ENCODE data around the gene RAB19. TPM values are rescaled to one million over a fixed set of nuclear protein-coding genes. Genes with fewer than 3 reads are reported as not detected.

Gene RAB19
- total RNA-seq, 1 experiment from 2014 or later: not detected

DNA sequence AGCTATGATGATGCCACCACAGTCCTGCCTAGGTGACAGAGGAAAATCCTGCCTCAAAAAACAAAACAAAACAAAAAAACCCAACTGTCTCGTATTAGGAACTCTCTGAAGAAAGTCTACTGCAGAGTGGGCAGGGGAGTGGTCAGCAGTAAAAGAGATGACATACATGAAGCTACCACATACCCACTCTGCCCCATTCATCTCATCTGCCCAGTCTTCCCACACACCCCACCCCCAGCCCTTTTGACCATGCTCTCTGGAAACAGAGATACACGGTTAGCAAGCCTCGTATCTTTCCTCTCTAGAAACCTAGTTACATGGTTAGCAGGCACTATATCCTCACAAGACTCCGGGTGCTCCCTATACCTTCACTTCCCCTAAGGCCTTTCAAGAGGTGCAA is 13.8 kb upstream of the RAB19 start:
- DNase-seq (ENCODE audit: low spot score): no peak
- Histone ChIP-seq H3K9me3 (ENCODE audit: low read depth, low read length, poor library complexity, severe bottlenecking) (no peaks in the 10 kb centered on the region), H3K4me1 (ENCODE audit: insufficient read depth, low read length, poor library complexity, severe bottlenecking) (peaks cover 7% of the 10 kb centered on the region), H3K27ac (ENCODE audit: low read depth, low read length, poor library complexity, severe bottlenecking) (no peak overlapping the region), H3K4me3 (ENCODE audit: low read depth, low read length, poor library complexity, severe bottlenecking) (no peak overlapping the region), H3K27me3 (replicated peaks; ENCODE audit: insufficient read depth, low read depth, low read length, poor library complexity) (no peaks in the 10 kb centered on the region), H3K36me3 (ENCODE audit: insufficient read depth, low read length, poor library complexity, severe bottlenecking) (no peaks in the 10 kb centered on the region)
- TF ChIP-seq, protein P1, sequence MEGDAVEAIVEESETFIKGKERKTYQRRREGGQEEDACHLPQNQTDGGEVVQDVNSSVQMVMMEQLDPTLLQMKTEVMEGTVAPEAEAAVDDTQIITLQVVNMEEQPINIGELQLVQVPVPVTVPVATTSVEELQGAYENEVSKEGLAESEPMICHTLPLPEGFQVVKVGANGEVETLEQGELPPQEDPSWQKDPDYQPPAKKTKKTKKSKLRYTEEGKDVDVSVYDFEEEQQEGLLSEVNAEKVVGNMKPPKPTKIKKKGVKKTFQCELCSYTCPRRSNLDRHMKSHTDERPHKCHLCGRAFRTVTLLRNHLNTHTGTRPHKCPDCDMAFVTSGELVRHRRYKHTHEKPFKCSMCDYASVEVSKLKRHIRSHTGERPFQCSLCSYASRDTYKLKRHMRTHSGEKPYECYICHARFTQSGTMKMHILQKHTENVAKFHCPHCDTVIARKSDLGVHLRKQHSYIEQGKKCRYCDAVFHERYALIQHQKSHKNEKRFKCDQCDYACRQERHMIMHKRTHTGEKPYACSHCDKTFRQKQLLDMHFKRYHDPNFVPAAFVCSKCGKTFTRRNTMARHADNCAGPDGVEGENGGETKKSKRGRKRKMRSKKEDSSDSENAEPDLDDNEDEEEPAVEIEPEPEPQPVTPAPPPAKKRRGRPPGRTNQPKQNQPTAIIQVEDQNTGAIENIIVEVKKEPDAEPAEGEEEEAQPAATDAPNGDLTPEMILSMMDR (conservative IDR thresholded peaks at IDR 0.05; ENCODE audit: low read depth, low read length): no peak
- no peak for TF ChIP-seq EZH2 (IDR thresholded peaks at IDR 0.05; ENCODE audit: borderline replicate concordance, low read depth, low read length, poor library complexity, severe bottlenecking)
- ChIA-PET POLR2A (ENCODE audit: low non-redundant PET) (no interaction called here), CTCF (no interaction called here)
- intact Hi-C loops (cut with micrococcal nuclease; ENCODE audit: unreplicated experiment): no loop called here
- no TSS peak for BruUV-seq (replicated peaks)

DNA sequence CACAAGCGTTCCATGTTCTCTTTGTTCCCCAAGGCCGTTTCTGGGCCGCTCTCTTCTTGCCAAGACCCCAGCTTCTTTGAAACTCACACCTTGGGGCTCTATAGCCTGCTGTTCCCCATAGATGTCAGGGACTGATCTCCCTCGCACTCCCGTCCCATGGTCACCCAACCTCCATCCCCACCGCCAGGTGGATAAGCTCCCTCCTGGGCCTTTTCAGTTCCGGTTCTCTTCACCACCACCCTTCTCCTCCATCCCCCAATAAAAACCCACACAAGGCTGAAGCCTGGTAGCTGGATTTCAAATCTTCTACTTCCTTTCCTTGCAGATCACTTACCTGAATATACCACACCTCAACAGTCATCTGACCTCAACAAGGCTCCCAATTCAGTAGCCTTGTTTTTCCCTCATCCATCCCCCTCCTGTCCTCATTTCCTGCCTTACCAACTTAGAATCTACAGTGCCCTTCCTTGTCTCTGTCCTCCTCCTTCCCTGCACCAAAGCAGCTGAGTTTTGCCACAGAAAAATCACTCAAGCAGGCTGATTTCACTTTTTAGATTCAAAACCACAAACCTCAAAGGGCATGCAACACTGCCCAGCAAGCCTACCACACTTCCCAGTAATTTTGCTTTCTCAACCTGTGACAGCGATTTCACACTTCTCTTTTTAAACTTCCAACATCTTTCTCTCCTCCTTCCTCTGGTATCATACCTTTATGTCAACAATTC is 13.2 kb upstream of the RAB19 start:
- no TSS peak for BruUV-seq (replicated peaks)
- no peak overlapping the region for H3K4me3 ChIP-seq (ENCODE audit: low read depth, low read length, poor library complexity, severe bottlenecking)
- no peaks in the 10 kb centered on the region for H3K36me3 ChIP-seq (ENCODE audit: insufficient read depth, low read length, poor library complexity, severe bottlenecking)
- TF ChIP-seq, protein P1 (conservative IDR thresholded peaks at IDR 0.05; ENCODE audit: low read depth, low read length): no peak
- TF ChIP-seq EZH2 (IDR thresholded peaks at IDR 0.05; ENCODE audit: borderline replicate concordance, low read depth, low read length, poor library complexity, severe bottlenecking): no peak
- no peak overlapping the region for H3K27ac ChIP-seq (ENCODE audit: low read depth, low read length, poor library complexity, severe bottlenecking)
- H3K4me1 ChIP-seq (ENCODE audit: insufficient read depth, low read length, poor library complexity, severe bottlenecking): peaks cover under 1% of the 10 kb centered on the region
- DNase-seq (ENCODE audit: low spot score): no peak
- no peaks in the 10 kb centered on the region for H3K27me3 ChIP-seq (replicated peaks; ENCODE audit: insufficient read depth, low read depth, low read length, poor library complexity)
- ChIA-PET POLR2A (ENCODE audit: low non-redundant PET) (no interaction called here), CTCF (no interaction called here)
- H3K9me3 ChIP-seq (ENCODE audit: low read depth, low read length, poor library complexity, severe bottlenecking): no peaks in the 10 kb centered on the region
- intact Hi-C loops (cut with micrococcal nuclease; ENCODE audit: unreplicated experiment): no loop called here

DNA sequence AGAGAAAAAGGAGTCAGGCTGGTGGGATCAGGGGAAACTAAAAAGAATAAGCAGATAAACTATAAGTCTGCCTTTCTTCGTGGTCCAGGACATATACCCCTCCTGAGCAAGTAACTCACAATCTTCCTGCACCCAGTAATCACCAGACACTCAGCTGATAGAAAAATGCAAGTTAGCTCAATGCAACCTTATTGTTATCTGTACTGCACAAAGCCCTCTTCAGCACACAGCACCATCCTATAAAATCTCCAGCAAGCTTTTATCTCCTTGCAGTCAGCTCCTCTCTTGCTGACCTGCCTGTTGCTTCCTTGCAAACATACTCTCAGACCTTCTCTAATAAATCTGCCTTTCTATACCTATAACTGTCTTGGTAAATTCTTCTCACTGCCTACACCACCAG is 12.2 kb upstream of the RAB19 start:
- no peak overlapping the region for H3K27ac ChIP-seq (ENCODE audit: low read depth, low read length, poor library complexity, severe bottlenecking)
- BruUV-seq (replicated peaks): no TSS peak
- H3K4me1 ChIP-seq (ENCODE audit: insufficient read depth, low read length, poor library complexity, severe bottlenecking): peaks cover 5% of the 10 kb centered on the region
- DNase-seq (ENCODE audit: low spot score): no peak
- no peak overlapping the region for H3K4me3 ChIP-seq (ENCODE audit: low read depth, low read length, poor library complexity, severe bottlenecking)
- ChIA-PET CTCF (no interaction called here), POLR2A (ENCODE audit: low non-redundant PET) (no interaction called here)
- H3K36me3 ChIP-seq (ENCODE audit: insufficient read depth, low read length, poor library complexity, severe bottlenecking): no peaks in the 10 kb centered on the region
- H3K9me3 ChIP-seq (ENCODE audit: low read depth, low read length, poor library complexity, severe bottlenecking): no peaks in the 10 kb centered on the region
- TF ChIP-seq, protein P1 (conservative IDR thresholded peaks at IDR 0.05; ENCODE audit: low read depth, low read length): no peak
- TF ChIP-seq EZH2 (IDR thresholded peaks at IDR 0.05; ENCODE audit: borderline replicate concordance, low read depth, low read length, poor library complexity, severe bottlenecking): no peak
- no peaks in the 10 kb centered on the region for H3K27me3 ChIP-seq (replicated peaks; ENCODE audit: insufficient read depth, low read depth, low read length, poor library complexity)
- intact Hi-C loops (cut with micrococcal nuclease; ENCODE audit: unreplicated experiment): no loop called here
